SK-N-MC (cell line): ENCODE results near the gene NOD2.

Experiments used
- DNase-seq: peaks from one replicate; pipeline ENCODE4 v3.0.0-alpha.2; 2011; ENCODE audit warnings: low read depth, low spot score
- H3K27ac ChIP-seq: fragments of 200-600 bp; sonication (generic); 2 replicates; pipeline ENCODE4 v1.5.1; 2016; ENCODE audit warnings: mixed run types
- H3K36me3 ChIP-seq: fragments of 200-600 bp; sonication (generic); 2 replicates; pipeline ENCODE4 v1.6.1; 2017; ENCODE audit warnings: antibody characterized with exemption, low read length, mixed read lengths; ENCODE audit not compliant: insufficient read depth
- H3K4me3 ChIP-seq: fragments of 200-600 bp; sonication (generic); 2 replicates; pipeline ENCODE4 v1.5.1; 2016
- H3K9ac ChIP-seq: fragments of 200-600 bp; sonication (generic); 2 replicates; pipeline ENCODE4 v1.8.0; 2017; ENCODE audit warnings: mixed run types, mixed read lengths; ENCODE audit not compliant: insufficient read length
- H3K9me3 ChIP-seq: fragments of 200-600 bp; sonication (generic); 2 replicates; pipeline ENCODE4 v1.6.1; 2017; ENCODE audit warnings: low read depth, mild to moderate bottlenecking, antibody characterized with exemption, low read length, moderate library complexity, mixed read lengths
- EZH2 ChIP-seq: fragments of 200-600 bp; sonication (generic); IDR thresholded peaks from one replicate; pipeline ENCODE4 v1.6.1; 2017; ENCODE audit warnings: antibody characterized with exemption
- FOXP2 ChIP-seq: optimal IDR thresholded peaks from 2 replicates; pipeline ENCODE3; 2011; ENCODE audit warnings: mild to moderate bottlenecking, moderate library complexity; ENCODE audit not compliant: insufficient read depth; ENCODE audit errors: extremely low read length, control extremely low read depth
- POLR2AphosphoS5 ChIP-seq: IDR thresholded peaks from 2 replicates; pipeline ENCODE4 v1.6.1; 2012; ENCODE audit warnings: mild to moderate bottlenecking, low read depth, low read length, borderline replicate concordance

NOD2 gene

GRCh38 chr16:50692999-50693781 is at the start of gene NOD2:
TSS of gene NOD2 (plus strand) at chr16:50693606. CDS start at chr16:50699496, 5,890 bp downstream.
- Histone ChIP-seq H3K9me3 (no peaks in the 10 kb centered on the region), H3K4me3 (no peak within 1 kb of the TSS), H3K9ac (no peak within 1 kb of the TSS), H3K27ac (no peak within 1 kb of the TSS), H3K36me3 (no peaks in the 10 kb centered on the region)
- DNase-seq, result no peak
- TF ChIP-seq POLR2AphosphoS5, result no peak
- TF ChIP-seq FOXP2, result no peak
- TF ChIP-seq EZH2, result no peak

GRCh38 chr16:50644245-50644644 is 49.2 kb upstream of the NOD2 start:
- no peak overlapping the region for H3K9ac ChIP-seq
- no peak for DNase-seq
- no peaks in the 10 kb centered on the region for H3K36me3 ChIP-seq
- H3K4me3 ChIP-seq, result no peak overlapping the region
- H3K27ac ChIP-seq, result no peak overlapping the region
- H3K9me3 ChIP-seq, result no peaks in the 10 kb centered on the region
- TF ChIP-seq EZH2, result no peak
- no peak for TF ChIP-seq POLR2AphosphoS5
- no peak for TF ChIP-seq FOXP2

- H3K9ac ChIP-seq, result no peak overlapping the region
- no peaks in the 10 kb centered on the region for H3K36me3 ChIP-seq
- H3K27ac ChIP-seq, result no peak overlapping the region
- H3K4me3 ChIP-seq, result no peak overlapping the region
- TF ChIP-seq EZH2, result no peak
- TF ChIP-seq POLR2AphosphoS5, result no peak
- TF ChIP-seq FOXP2, result no peak
- DNase-seq, result no peak
- no peaks in the 10 kb centered on the region for H3K9me3 ChIP-seq
Observed at GRCh38 chr16:50644729-50645128, 48.7 kb upstream of the NOD2 start.

- DNase-seq, result no peak
- TF ChIP-seq EZH2 (no peak), POLR2AphosphoS5 (no peak), FOXP2 (no peak)
- H3K9ac ChIP-seq, result no peak overlapping the region
Observed at GRCh38 chr16:50645563-50646220, 47.7 kb upstream of the NOD2 start.

GRCh38 chr16:50646345-50646744 is 47.1 kb upstream of the NOD2 start:
- Histone ChIP-seq H3K36me3 (no peaks in the 10 kb centered on the region), H3K9ac (no peak overlapping the region), H3K9me3 (no peaks in the 10 kb centered on the region), H3K27ac (no peak overlapping the region), H3K4me3 (no peak overlapping the region)
- TF ChIP-seq EZH2 (no peak), POLR2AphosphoS5 (no peak), FOXP2 (no peak)
- DNase-seq, result no peak

More at GRCh38 chr16:50645563-50646220, 47.7 kb upstream of the NOD2 start:
- H3K4me3 ChIP-seq, result no peak overlapping the region
- no peaks in the 10 kb centered on the region for H3K9me3 ChIP-seq
- no peaks in the 10 kb centered on the region for H3K36me3 ChIP-seq
- H3K27ac ChIP-seq, result no peak overlapping the region

- TF ChIP-seq POLR2AphosphoS5 (no peak), FOXP2 (no peak), EZH2 (no peak)
- Histone ChIP-seq H3K4me3 (no peak overlapping the region), H3K36me3 (no peaks in the 10 kb centered on the region), H3K27ac (no peak overlapping the region), H3K9me3 (no peaks in the 10 kb centered on the region), H3K9ac (no peak overlapping the region)
- DNase-seq, result no peak
Observed at GRCh38 chr16:50651835-50652438, 41.5 kb upstream of the NOD2 start.

GRCh38 chr16:50652836-50653425 is 40.5 kb upstream of the NOD2 start:
- H3K9me3 ChIP-seq, result no peaks in the 10 kb centered on the region
- no peaks in the 10 kb centered on the region for H3K36me3 ChIP-seq
- TF ChIP-seq FOXP2 (no peak), EZH2 (no peak), POLR2AphosphoS5 (no peak)
- no peak overlapping the region for H3K9ac ChIP-seq
- no peak for DNase-seq
- no peak overlapping the region for H3K4me3 ChIP-seq
- H3K27ac ChIP-seq, result no peak overlapping the region

GRCh38 chr16:50653633-50654519 is 39.5 kb upstream of the NOD2 start:
- TF ChIP-seq POLR2AphosphoS5, result no peak
- TF ChIP-seq FOXP2, result no peak
- no peak for TF ChIP-seq EZH2
- Histone ChIP-seq H3K9me3 (no peaks in the 10 kb centered on the region), H3K27ac (no peak overlapping the region), H3K9ac (no peak overlapping the region), H3K4me3 (no peak overlapping the region), H3K36me3 (no peaks in the 10 kb centered on the region)
- no peak for DNase-seq
